GM19351 (cell line): ENCODE results near the gene RAB11FIP4.

Experiments
- ATAC-seq: cut with Tn5 transposase; IDR thresholded peaks from one replicate; pipeline ENCODE4 v1.9.1; 2021; ENCODE audit warnings: mild to moderate bottlenecking, moderate library complexity; ENCODE audit not compliant: unreplicated experiment

The RAB11FIP4 gene

GRCh38 chr17:31582151-31582907 lies 190.9 kb downstream of the RAB11FIP4 start:
- no peak for ATAC-seq

DNA sequence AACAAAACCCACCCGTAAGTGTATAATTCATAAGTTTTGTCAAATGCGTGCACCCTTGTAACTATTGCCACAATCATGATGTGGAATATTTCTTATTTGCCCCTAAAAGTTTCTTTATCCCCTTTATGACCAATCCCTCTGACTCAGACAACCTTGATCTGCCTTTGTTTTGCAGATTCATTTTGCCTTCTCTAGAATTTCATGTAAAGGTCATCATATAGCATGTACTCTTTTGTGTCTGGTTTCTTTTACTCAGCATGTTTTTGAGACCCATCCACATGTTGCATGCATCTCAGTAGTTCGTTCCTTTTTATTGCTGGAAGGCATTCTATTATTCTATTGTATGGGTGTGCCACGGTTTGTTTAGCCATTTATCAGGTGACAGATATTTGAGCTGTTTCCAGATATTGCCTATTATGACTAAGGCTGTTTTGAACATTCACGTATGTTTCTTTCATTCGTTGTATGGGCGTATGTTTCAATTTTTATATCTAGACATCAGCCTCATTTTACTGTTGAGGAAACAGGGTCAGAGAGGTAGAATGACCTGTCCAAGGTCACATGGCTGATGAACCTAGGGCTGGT lies 192.4 kb downstream of the RAB11FIP4 start:
- no peak for ATAC-seq

- ATAC-seq: no peak
These were observed 193.2 kb downstream of the RAB11FIP4 start for GRCh38 chr17:31584438-31585279.

DNA sequence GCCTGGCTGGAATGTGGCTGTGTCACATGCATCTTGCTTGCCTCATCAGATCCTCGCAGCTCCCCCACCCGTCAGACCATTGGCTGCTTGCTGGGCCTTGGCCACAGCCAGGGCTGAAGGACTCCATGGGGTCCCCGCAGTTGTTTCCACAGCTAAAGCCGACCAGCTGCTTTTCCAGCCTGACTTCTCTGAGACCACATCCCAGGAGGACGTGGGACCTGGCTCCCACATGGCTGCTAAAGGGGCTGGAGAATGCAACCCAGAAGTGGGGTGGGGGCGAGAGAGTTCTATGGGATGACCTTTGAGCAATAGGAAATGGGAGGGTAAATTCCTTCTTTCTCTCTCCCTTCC lies 193.8 kb downstream of the RAB11FIP4 start:
- ATAC-seq: no peak

DNA sequence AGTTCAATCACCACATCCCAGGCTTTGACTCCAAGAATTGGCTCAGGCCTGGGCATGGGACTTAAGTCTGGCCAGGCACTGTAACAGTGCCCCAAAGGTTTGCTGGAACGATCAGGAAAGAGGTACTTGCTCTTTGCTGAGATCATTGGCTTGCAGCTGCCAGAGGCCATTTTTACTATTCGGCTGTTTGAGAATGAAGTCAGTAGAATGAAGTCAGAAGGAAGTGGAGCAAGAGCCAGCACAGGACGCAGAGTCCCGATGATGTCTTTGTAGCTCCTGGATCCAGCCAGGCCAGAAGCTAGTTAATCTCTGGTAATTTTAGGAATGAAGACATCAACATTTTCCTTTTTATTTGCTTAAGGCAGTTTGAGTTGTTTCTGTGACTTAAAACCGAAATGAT lies 195.5 kb downstream of the RAB11FIP4 start:
- no peak for ATAC-seq

- no peak for ATAC-seq
These were observed 196.0 kb downstream of the RAB11FIP4 start for GRCh38 chr17:31587462-31587861.
